GM12878 (cell line): ENCODE measurements around the gene TMEM217. TPM values are rescaled to one million over a fixed set of nuclear protein-coding genes. Genes with fewer than 3 reads are reported as not detected.

Experiments used
- ATF7 ChIP-seq: fragments of 450-650 bp; IDR thresholded peaks from 2 replicates; pipeline ENCODE4 v1.6.1; 2016; ENCODE audit warnings: low read depth, mild to moderate bottlenecking
- DPF2 ChIP-seq: fragments of 450-650 bp; IDR thresholded peaks from 2 replicates; pipeline ENCODE4 v1.6.1; 2017; ENCODE audit warnings: mild to moderate bottlenecking
- EP300 ChIP-seq, 2 experiments: fragments of 150-350 bp in 1 of 2; IDR thresholded peaks; 2 replicates each; pipeline ENCODE4 v1.6.1; 2011 to 2012; ENCODE audit warnings: low read depth in 2 of 2, low read length in 2 of 2, borderline replicate concordance in 1 of 2, improper control_type of control experiment in 1 of 2, inconsistent platforms in 1 of 2; ENCODE audit not compliant: control insufficient read depth in 1 of 2
- EZH2 ChIP-seq: IDR thresholded peaks from 2 replicates; pipeline ENCODE4 v1.6.1; 2012; ENCODE audit warnings: low read depth, mild to moderate bottlenecking, control low read depth, inconsistent platforms, low read length, borderline replicate concordance; ENCODE audit not compliant: control insufficient read depth
- LARP7 ChIP-seq: fragments of 450-650 bp; IDR thresholded peaks from 2 replicates; pipeline ENCODE4 v1.6.1; 2017; ENCODE audit warnings: mild to moderate bottlenecking
- NR2C1 ChIP-seq: fragments of 450-650 bp; IDR thresholded peaks from 2 replicates; pipeline ENCODE4 v1.6.1; 2017; ENCODE audit warnings: antibody characterized with exemption, mild to moderate bottlenecking, moderate library complexity
- PML ChIP-seq: IDR thresholded peaks from 2 replicates; pipeline ENCODE4 v1.6.1; 2012; ENCODE audit warnings: low read length, inconsistent platforms
- RB1 ChIP-seq: fragments of 450-650 bp; formaldehyde crosslinking; IDR thresholded peaks from 2 replicates; pipeline ENCODE4 v1.6.1; 2017; ENCODE audit warnings: mild to moderate bottlenecking, borderline replicate concordance
- RBBP5 ChIP-seq: fragments of 200-600 bp; sonication (generic); conservative IDR thresholded peaks from 2 replicates; pipeline ENCODE4 v1.6.1; 2016
- STAT1 ChIP-seq: fragments of 450-650 bp; conservative IDR thresholded peaks from 2 replicates; pipeline ENCODE4 v1.6.1; 2014; ENCODE audit warnings: antibody characterized with exemption, mild to moderate bottlenecking
- TARDBP ChIP-seq: IDR thresholded peaks from 2 replicates; pipeline ENCODE4 v1.6.1; 2016; ENCODE audit warnings: borderline replicate concordance
- ZNF274 ChIP-seq: IDR thresholded peaks from one replicate; pipeline ENCODE4 v1.8.0; 2011; ENCODE audit not compliant: insufficient read length, insufficient read depth
- polyA plus RNA-seq, 11 experiments: library from polyadenylated mRNA; depleted of rRNA in 4 of 11; unstranded in 6 of 11; stranded (reverse) in 5 of 11; fragments of >200 nt; fragmentation: Nextera tagmentation in 4 of 11; fragmentation: Illumina TruSeq in 1 of 11; extraction: Ambion mirVana in 4 of 11; extraction: Trizol in 1 of 11; gene quantifications; 1 replicate in 1 of 11; 2 replicates in 10 of 11; pipeline versions ENCODE4 v1.2.1 to v1.2.3, GENCODE V29; 2011 to 2016; ENCODE audit warnings: inconsistent platforms in 2 of 11, missing spikeins in 2 of 11, low read depth in 1 of 11
- total RNA-seq, 4 experiments: library from RNA; depleted of rRNA in 3 of 4; stranded (reverse); fragments of >200 nt in 3 of 4; fragmentation: Illumina TruSeq in 1 of 4; extraction: Trizol in 1 of 4; gene quantifications; 2 replicates each; pipeline versions ENCODE4 v1.2.1 to v1.2.3, GENCODE V29; 2013 to 2021
- TF ChIP-seq, protein P1 (sequence below): IDR thresholded peaks from 2 replicates; pipeline ENCODE4 v1.6.1; 2012; ENCODE audit warnings: mild to moderate bottlenecking, low read depth, low read length
- TF ChIP-seq, protein P2 (sequence below): IDR thresholded peaks from 2 replicates; pipeline ENCODE4 v1.6.1; 2012; ENCODE audit warnings: low read length, inconsistent platforms
- TF ChIP-seq, protein P3 (sequence below): IDR thresholded peaks from 2 replicates; pipeline ENCODE4 v1.6.1; 2012; ENCODE audit warnings: improper control_type of control experiment, low read depth, low read length; ENCODE audit not compliant: insufficient replicate concordance
- TF ChIP-seq, protein P4 (sequence below): IDR thresholded peaks from 2 replicates; pipeline ENCODE4 v1.6.1; 2011; ENCODE audit warnings: mild to moderate bottlenecking, low read depth, low read length, moderate library complexity; ENCODE audit not compliant: insufficient replicate concordance
- TF ChIP-seq, protein P5 (sequence below): fragments of 450-650 bp; IDR thresholded peaks from 2 replicates; pipeline ENCODE4 v1.6.1; 2014; ENCODE audit warnings: mild to moderate bottlenecking

TMEM217 gene
- total and polyA plus RNA-seq, 10 of the 15 experiments (the other 5 are each of a cell fraction or from before 2014, with no cell fraction given): 1.3 to 4.5 (median 2.3) TPM

DNA sequence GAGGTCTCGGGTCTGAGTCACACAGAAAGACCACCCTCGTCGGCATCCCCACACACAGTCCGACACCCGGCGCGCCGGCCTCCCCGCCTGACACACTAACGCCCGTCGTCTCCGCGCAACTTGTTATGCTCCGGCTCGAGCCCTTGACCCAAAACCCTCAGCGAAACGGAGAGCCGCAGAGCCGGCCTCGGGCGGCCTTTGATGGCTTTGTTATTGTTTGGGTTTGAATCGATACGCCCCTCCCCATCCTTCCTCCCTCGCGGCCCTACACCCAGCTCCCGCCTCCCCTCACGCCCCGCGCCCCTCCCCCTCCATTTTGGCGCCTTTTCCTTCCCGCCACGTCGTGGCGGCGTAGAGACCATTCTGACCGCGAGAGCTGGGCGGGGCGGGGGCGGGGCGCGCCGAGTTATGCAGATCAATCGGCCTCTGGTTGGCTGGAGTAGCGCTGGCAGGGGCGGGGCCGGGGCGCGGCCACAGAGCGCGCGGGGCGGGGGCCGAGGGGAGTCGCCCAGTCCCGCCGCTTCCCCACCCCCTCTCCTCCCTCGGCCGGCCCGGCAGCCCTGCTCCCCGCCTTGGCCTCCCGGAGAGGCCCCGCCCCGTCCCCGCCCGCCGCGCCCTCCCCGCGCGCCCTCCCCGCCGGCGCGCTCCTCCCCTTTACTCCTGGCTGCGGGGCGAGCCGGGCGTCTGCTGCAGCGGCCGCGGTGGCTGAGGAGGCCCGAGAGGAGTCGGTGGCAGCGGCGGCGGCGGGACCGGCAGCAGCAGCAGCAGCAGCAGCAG is 88.3 kb downstream of the TMEM217 start, which contains the start of gene PIM1 (continued):
- no peak for TF ChIP-seq ZNF274
- TF ChIP-seq RB1: peak; percentile 99; the same call in 1 of the 2 replicates
- no peak for TF ChIP-seq LARP7
- TF ChIP-seq, protein P1, sequence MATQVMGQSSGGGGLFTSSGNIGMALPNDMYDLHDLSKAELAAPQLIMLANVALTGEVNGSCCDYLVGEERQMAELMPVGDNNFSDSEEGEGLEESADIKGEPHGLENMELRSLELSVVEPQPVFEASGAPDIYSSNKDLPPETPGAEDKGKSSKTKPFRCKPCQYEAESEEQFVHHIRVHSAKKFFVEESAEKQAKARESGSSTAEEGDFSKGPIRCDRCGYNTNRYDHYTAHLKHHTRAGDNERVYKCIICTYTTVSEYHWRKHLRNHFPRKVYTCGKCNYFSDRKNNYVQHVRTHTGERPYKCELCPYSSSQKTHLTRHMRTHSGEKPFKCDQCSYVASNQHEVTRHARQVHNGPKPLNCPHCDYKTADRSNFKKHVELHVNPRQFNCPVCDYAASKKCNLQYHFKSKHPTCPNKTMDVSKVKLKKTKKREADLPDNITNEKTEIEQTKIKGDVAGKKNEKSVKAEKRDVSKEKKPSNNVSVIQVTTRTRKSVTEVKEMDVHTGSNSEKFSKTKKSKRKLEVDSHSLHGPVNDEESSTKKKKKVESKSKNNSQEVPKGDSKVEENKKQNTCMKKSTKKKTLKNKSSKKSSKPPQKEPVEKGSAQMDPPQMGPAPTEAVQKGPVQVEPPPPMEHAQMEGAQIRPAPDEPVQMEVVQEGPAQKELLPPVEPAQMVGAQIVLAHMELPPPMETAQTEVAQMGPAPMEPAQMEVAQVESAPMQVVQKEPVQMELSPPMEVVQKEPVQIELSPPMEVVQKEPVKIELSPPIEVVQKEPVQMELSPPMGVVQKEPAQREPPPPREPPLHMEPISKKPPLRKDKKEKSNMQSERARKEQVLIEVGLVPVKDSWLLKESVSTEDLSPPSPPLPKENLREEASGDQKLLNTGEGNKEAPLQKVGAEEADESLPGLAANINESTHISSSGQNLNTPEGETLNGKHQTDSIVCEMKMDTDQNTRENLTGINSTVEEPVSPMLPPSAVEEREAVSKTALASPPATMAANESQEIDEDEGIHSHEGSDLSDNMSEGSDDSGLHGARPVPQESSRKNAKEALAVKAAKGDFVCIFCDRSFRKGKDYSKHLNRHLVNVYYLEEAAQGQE: no peak
- TF ChIP-seq EZH2: no peak
- TF ChIP-seq RBBP5: no peak
- TF ChIP-seq, protein P2, sequence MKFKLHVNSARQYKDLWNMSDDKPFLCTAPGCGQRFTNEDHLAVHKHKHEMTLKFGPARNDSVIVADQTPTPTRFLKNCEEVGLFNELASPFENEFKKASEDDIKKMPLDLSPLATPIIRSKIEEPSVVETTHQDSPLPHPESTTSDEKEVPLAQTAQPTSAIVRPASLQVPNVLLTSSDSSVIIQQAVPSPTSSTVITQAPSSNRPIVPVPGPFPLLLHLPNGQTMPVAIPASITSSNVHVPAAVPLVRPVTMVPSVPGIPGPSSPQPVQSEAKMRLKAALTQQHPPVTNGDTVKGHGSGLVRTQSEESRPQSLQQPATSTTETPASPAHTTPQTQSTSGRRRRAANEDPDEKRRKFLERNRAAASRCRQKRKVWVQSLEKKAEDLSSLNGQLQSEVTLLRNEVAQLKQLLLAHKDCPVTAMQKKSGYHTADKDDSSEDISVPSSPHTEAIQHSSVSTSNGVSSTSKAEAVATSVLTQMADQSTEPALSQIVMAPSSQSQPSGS: no peak
- no peak for TF ChIP-seq PML
- no peak for TF ChIP-seq NR2C1
- TF ChIP-seq EP300 (IDR thresholded peaks at IDR 0.05; ENCODE audit: borderline replicate concordance in 1 of 2, control insufficient read depth in 1 of 2, low read depth in 2 of 2, low read length in 2 of 2): no peak
- TF ChIP-seq, protein P3, sequence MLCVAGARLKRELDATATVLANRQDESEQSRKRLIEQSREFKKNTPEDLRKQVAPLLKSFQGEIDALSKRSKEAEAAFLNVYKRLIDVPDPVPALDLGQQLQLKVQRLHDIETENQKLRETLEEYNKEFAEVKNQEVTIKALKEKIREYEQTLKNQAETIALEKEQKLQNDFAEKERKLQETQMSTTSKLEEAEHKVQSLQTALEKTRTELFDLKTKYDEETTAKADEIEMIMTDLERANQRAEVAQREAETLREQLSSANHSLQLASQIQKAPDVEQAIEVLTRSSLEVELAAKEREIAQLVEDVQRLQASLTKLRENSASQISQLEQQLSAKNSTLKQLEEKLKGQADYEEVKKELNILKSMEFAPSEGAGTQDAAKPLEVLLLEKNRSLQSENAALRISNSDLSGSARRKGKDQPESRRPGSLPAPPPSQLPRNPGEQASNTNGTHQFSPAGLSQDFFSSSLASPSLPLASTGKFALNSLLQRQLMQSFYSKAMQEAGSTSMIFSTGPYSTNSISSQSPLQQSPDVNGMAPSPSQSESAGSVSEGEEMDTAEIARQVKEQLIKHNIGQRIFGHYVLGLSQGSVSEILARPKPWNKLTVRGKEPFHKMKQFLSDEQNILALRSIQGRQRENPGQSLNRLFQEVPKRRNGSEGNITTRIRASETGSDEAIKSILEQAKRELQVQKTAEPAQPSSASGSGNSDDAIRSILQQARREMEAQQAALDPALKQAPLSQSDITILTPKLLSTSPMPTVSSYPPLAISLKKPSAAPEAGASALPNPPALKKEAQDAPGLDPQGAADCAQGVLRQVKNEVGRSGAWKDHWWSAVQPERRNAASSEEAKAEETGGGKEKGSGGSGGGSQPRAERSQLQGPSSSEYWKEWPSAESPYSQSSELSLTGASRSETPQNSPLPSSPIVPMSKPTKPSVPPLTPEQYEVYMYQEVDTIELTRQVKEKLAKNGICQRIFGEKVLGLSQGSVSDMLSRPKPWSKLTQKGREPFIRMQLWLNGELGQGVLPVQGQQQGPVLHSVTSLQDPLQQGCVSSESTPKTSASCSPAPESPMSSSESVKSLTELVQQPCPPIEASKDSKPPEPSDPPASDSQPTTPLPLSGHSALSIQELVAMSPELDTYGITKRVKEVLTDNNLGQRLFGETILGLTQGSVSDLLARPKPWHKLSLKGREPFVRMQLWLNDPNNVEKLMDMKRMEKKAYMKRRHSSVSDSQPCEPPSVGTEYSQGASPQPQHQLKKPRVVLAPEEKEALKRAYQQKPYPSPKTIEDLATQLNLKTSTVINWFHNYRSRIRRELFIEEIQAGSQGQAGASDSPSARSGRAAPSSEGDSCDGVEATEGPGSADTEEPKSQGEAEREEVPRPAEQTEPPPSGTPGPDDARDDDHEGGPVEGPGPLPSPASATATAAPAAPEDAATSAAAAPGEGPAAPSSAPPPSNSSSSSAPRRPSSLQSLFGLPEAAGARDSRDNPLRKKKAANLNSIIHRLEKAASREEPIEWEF: no peak
- no peak for TF ChIP-seq STAT1
- TF ChIP-seq DPF2: no peak
- TF ChIP-seq, protein P4, sequence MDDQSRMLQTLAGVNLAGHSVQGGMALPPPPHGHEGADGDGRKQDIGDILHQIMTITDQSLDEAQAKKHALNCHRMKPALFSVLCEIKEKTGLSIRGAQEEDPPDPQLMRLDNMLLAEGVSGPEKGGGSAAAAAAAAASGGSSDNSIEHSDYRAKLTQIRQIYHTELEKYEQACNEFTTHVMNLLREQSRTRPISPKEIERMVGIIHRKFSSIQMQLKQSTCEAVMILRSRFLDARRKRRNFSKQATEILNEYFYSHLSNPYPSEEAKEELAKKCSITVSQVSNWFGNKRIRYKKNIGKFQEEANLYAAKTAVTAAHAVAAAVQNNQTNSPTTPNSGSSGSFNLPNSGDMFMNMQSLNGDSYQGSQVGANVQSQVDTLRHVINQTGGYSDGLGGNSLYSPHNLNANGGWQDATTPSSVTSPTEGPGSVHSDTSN: no peak
- no peak for TF ChIP-seq ATF7
- TF ChIP-seq TARDBP: no peak; the same call in 1 of the 2 replicates
- TF ChIP-seq, protein P5, sequence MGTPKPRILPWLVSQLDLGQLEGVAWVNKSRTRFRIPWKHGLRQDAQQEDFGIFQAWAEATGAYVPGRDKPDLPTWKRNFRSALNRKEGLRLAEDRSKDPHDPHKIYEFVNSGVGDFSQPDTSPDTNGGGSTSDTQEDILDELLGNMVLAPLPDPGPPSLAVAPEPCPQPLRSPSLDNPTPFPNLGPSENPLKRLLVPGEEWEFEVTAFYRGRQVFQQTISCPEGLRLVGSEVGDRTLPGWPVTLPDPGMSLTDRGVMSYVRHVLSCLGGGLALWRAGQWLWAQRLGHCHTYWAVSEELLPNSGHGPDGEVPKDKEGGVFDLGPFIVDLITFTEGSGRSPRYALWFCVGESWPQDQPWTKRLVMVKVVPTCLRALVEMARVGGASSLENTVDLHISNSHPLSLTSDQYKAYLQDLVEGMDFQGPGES: no peak
